Keratinocyte (primary cell): ENCODE measurements around the gene FOXK2.

Experiments
- EZH2 ChIP-seq: IDR thresholded peaks from one replicate; pipeline ENCODE4 v1.6.1; 2012; ENCODE audit warnings: inconsistent platforms, mild to moderate bottlenecking, low read length, moderate library complexity
- TF ChIP-seq, protein P1 (sequence below), 3 experiments: IDR thresholded peaks in 1 of 3; conservative IDR thresholded peaks in 1 of 3; optimal IDR thresholded peaks in 1 of 3; 2 replicates in 2 of 3; 3 replicates in 1 of 3; pipeline versions ENCODE3 to v1.5.1; 2011; ENCODE audit warnings: low read length in 3 of 3, mild to moderate bottlenecking in 3 of 3, moderate library complexity in 2 of 3, control low read depth in 1 of 3, inconsistent platforms in 1 of 3; ENCODE audit not compliant: insufficient read depth in 2 of 3; ENCODE audit errors: extremely low read depth in 1 of 3

DNA sequence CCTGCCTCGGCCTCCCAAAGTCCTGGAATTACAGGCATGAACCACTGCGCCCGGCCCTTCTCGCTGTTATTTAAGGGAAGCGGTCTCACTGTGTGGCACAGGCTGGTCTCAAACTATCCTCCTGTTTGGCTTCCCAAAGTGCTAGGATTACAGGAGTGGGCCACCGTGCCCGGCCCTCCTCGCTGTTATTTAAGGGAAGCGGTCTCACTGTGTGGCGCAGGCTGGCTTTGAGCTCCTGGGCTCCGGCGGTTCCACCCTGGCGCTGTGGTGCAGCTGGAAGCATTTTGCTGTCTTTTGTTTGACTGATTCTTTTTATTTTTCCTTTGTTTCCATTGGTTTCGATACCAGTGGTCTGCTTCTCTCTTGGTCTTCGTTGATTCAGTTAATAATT is 40.7 kb downstream of the FOXK2 start:
- TF ChIP-seq, protein P1, sequence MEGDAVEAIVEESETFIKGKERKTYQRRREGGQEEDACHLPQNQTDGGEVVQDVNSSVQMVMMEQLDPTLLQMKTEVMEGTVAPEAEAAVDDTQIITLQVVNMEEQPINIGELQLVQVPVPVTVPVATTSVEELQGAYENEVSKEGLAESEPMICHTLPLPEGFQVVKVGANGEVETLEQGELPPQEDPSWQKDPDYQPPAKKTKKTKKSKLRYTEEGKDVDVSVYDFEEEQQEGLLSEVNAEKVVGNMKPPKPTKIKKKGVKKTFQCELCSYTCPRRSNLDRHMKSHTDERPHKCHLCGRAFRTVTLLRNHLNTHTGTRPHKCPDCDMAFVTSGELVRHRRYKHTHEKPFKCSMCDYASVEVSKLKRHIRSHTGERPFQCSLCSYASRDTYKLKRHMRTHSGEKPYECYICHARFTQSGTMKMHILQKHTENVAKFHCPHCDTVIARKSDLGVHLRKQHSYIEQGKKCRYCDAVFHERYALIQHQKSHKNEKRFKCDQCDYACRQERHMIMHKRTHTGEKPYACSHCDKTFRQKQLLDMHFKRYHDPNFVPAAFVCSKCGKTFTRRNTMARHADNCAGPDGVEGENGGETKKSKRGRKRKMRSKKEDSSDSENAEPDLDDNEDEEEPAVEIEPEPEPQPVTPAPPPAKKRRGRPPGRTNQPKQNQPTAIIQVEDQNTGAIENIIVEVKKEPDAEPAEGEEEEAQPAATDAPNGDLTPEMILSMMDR (optimal IDR thresholded peaks at IDR 0.05 in 1 of 3, IDR thresholded peaks at IDR 0.05 in 1 of 3, conservative IDR thresholded peaks at IDR 0.05 in 1 of 3; ENCODE audit: extremely low read depth in 1 of 3, insufficient read depth in 2 of 3, low read length in 3 of 3) = no peak
- TF ChIP-seq EZH2 = no peak
